Inferior parietal cortex (tissue), 1 donor: Measurements from ENCODE around the gene GTF2H4.
"Not testable (repeated sequence)": the region's sequence is repeated elsewhere in the genome, so short reads cannot be mapped to it uniquely, and the experiment has no call there.

Source experiments
- DNase-seq: peaks from one replicate; pipeline ENCODE4 v3.0.0-alpha.2; 2016; ENCODE audit errors: extremely low spot score

Gene GTF2H4

GRCh38 chr6:30924040-30924627 lies 16.1 kb downstream of the GTF2H4 start:
- not testable (repeated sequence) for DNase-seq

GRCh38 chr6:30926644-30927043 lies 18.6 kb downstream of the GTF2H4 start:
- no peak for DNase-seq

DNA sequence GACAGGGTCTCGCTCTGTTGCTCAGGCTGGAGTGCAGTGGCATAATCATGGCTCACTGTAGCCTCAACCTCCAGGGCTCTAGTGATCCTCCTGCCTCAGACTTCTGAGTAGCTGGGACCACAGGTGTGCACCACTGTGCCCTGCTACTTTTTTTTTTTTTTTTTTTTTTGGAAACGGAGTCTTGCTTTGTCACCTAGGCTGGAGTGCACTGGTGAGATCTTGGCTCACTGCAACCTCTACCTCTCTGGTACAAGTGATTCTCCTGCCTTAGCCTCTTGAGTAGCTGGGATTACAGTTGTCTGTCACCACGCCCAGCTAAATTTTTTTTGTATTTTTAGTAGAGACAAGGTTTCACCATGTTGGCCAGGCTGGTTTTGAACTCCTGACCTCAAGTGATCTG lies 19.1 kb downstream of the GTF2H4 start:
- not testable (repeated sequence) for DNase-seq

DNA sequence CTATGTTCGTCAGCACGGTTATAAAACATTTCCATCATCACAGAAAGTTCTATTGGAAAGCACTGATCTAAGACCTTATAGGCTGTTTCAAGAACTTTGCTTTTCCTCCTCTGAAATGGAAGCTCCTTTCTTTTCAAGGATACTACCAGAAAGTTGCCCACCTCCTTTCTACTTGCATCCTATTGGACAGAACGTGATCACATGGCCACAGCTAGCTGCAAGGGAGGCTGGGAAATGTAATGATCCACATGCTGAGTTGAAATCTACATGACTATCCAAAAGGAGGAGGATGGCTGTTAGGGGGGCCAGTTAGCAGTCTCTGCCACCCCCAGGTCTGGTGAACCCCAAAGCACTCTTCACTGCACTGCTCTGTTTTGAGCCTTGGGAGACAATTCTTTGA lies 20.7 kb downstream of the GTF2H4 start:
- no peak for DNase-seq

DNA sequence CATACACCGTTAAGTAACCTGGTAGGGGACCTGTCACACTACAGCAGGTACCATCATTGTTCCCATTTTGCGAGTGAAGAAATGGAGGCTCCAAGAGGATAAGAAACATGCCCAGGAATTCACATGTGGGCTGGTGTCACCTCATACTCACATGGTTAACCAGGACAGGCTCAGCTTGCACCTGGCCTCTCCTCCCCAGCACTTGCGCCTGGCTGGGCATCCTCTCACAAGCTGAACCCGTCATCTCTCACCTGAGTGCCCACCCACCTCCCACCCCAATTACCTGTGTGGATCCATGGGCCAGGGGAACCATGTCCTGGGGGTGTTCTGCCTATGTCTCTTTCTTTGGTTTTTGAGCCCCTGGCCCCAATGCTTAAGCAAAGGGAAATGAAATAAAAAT lies 22.5 kb downstream of the GTF2H4 start:
- no peak for DNase-seq

DNA sequence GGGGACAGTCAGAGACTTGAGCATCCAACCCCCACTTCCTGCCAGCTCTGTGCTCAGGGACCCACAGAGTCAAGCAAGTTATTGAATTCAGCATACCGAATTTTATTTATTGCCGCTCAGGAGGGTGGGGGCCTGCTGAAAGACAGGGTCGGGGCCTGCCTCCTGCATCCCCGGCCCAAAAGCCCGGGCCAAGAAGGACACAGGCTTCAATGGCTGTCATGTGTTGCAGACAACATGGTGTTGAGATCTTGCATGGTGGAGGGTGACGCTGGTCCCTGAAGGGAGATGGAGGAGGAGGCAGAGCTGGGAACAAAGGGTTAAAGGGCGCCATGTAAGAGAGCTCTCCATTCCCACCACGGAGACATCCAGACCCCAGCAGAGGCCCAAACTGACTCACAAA lies 23.3 kb downstream of the GTF2H4 start:
- DNase-seq: no peak

GRCh38 chr6:30931969-30932645 lies 24.1 kb downstream of the GTF2H4 start, which contains the start of gene SFTA2:
Gene SFTA2 (minus strand): TSS chr6:30932170. CDS start chr6:30932096, 74 bp downstream.
- DNase-seq: no peak

DNA sequence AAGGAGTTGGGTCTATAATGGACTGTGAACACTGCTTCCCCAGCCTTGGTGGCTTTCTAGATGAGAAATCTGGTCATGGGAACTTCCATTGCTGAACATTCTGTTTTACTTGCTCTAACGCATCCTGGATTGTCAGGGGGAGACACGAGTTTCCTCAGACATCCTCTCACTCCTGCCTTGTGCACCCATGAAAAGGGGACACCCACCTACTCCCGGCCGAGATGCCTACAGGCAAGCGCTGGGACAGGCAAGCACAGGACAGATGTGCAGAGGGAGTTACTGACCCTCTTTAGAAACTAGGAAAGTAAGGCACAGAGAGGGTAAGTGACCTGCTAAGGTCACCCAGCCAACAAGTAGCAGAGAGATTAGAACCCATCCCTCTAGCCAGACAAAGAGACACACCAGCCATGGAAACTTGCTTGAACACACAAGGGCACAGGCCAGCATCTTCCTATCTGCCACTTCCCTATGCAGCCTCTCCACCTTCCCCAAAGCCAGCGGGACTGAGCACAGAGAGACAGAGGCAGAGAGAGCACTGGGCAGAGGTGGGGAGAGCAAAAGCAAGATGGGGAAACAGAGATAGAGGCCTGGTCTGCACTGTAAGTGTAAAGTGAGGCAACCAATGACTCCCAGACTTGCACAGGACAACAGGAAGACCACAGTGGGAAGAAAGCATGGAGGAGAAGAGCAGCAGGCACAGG lies 24.8 kb downstream of the GTF2H4 start:
- DNase-seq: no peak

- DNase-seq: no peak
Measured at GRCh38 chr6:30935018-30935417, 27.0 kb downstream of the GTF2H4 start.

DNA sequence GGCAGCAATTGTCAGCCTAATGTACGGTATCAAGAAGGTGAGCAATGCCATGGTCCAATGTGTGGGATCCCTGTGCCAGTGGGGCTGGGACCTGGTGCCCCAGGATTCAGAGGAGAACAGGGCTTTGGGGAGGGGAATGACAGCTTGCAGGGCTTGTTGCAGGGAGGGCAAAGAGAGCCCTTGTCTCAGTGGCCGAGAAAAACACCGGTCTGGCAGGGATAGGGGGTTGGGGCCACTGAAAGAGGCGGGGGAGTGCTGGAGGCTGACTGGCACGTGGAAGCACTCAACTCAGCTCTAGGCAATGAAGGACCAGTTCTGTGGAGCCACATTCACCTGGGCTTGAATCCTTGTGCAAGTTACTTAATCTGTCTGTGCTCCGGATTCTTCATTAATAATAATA lies 29.3 kb downstream of the GTF2H4 start:
- no peak for DNase-seq

- DNase-seq: no peak
Measured at GRCh38 chr6:30938730-30939129, 30.7 kb downstream of the GTF2H4 start.

DNA sequence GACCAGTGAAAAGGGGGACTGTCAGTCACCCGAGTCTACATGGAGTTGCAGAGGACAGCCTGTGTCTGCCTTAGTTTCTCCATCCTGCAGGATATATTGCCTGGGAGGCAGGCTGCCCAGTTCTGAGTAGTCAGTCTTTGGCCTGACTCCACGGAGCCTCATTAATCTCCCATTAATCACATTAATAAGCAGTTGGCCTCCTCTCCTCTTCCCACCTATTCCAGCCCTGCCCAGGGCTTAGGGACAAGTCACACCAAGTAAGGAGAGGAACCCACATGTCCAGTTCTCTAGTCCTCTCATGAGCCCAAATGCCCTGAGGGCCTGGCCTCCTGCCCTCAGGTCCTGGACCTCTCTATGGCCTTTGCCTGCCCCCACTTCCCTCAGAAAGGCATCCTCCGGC lies 31.5 kb downstream of the GTF2H4 start:
- DNase-seq: no peak

- DNase-seq: no peak
Measured at GRCh38 chr6:30940361-30940986, 32.5 kb downstream of the GTF2H4 start, which contains the start of gene MUCL3. Gene MUCL3 (plus strand): TSS chr6:30940973. CDS start chr6:30941000, 27 bp downstream.

GRCh38 chr6:30942338-30943060 lies 34.5 kb downstream of the GTF2H4 start:
- DNase-seq: no peak

GRCh38 chr6:30944051-30944450 lies 36.0 kb downstream of the GTF2H4 start:
- no peak for DNase-seq

DNA sequence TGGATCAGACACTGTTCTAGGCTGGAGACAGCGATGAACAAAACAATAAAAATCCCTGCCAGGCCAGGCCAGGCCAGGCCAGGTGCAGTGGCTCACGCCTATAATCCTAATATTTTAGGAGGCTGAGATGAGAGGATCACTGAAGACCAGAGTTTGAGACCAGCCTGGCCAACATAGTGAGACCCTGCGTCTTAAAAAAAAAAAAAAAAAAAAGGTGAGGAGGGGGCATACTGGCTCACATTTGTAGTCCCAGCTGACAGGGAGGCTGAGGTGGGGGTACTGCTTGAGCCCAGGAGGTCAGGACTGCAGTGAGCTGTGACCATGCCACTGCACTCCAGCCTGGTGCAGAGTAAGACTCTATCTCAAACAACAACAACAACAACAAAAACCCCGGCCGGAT lies 37.3 kb downstream of the GTF2H4 start:
- no peak for DNase-seq

- DNase-seq: no peak
Measured at GRCh38 chr6:30947231-30947630, 39.2 kb downstream of the GTF2H4 start.

- no peak for DNase-seq
Measured at GRCh38 chr6:30948811-30949210, 40.8 kb downstream of the GTF2H4 start.

DNA sequence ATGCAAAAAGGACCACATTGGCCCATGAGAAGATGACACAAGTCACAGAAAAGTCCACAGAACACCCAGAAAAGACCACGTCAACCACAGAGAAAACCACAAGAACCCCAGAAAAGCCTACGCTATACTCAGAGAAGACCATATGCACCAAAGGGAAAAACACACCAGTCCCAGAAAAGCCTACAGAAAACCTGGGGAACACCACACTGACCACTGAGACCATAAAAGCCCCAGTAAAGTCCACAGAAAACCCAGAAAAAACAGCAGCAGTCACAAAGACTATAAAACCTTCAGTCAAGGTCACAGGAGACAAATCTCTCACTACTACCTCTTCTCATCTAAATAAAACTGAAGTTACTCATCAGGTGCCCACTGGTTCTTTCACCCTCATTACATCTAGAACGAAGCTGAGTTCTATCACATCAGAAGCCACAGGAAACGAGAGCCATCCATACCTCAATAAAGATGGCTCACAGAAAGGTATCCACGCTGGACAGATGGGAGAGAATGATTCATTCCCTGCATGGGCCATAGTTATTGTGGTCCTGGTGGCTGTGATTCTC lies 44.0 kb downstream of the GTF2H4 start:
- no peak for DNase-seq

GRCh38 chr6:30954631-30955366 lies 46.8 kb downstream of the GTF2H4 start:
- no peak for DNase-seq
